Activated CD4-positive, CD25-positive, alpha-beta regulatory T cell treated with anti-CD3 and anti-CD28 coated beads, Interleukin-2, amount 50 U/mL, for 24 hours (primary cell): Measurements from ENCODE around the gene RNF141.

Experiments
- ATAC-seq, 2 donors: fragments of 150-1000 bp; cut with Tn5 transposase; one replicate each; pipeline ENCODE4 v1.10.0; 2021; ENCODE audit warnings: mild to moderate bottlenecking in 1 of 2, moderate library complexity in 1 of 2

Gene RNF141

GRCh38 chr11:10497371-10498021, 43.5 kb downstream of the RNF141 start:
- no peak for ATAC-seq

GRCh38 chr11:10496296-10496936, 44.6 kb downstream of the RNF141 start:
- no peak for ATAC-seq

GRCh38 chr11:10495464-10495786, 45.6 kb downstream of the RNF141 start:
- no peak for ATAC-seq

GRCh38 chr11:10494636-10495463, 46.1 kb downstream of the RNF141 start:
- ATAC-seq, result no peak

GRCh38 chr11:10493041-10493663, 47.8 kb downstream of the RNF141 start:
- ATAC-seq, result no peak

GRCh38 chr11:10492084-10492483, 48.9 kb downstream of the RNF141 start:
- ATAC-seq, result no peak

GRCh38 chr11:10490398-10491241, 50.4 kb downstream of the RNF141 start:
- no peak for ATAC-seq

- ATAC-seq, result peak; percentile 10 to 29
Measured at GRCh38 chr11:10490032-10490397, 51.0 kb downstream of the RNF141 start.

GRCh38 chr11:10488934-10489691, 51.9 kb downstream of the RNF141 start:
- peak; percentile 63 to 78 for ATAC-seq

- ATAC-seq, result peak; percentile 50 to 62
Measured at GRCh38 chr11:10488121-10488933, 52.7 kb downstream of the RNF141 start.

GRCh38 chr11:10487002-10487647, 53.9 kb downstream of the RNF141 start:
- no peak for ATAC-seq

GRCh38 chr11:10486161-10486840, 54.7 kb downstream of the RNF141 start:
- ATAC-seq, result no peak

GRCh38 chr11:10485646-10486045, 55.3 kb downstream of the RNF141 start:
- ATAC-seq, result no peak

GRCh38 chr11:10484461-10485180, 56.4 kb downstream of the RNF141 start:
- no peak for ATAC-seq

- ATAC-seq, result no peak
Measured at GRCh38 chr11:10483584-10483983, 57.4 kb downstream of the RNF141 start.

GRCh38 chr11:10483174-10483573, 57.8 kb downstream of the RNF141 start:
- ATAC-seq, result no peak

- ATAC-seq, result no peak
Measured at GRCh38 chr11:10481560-10482349, 59.2 kb downstream of the RNF141 start.

GRCh38 chr11:10480760-10481159, 60.2 kb downstream of the RNF141 start:
- ATAC-seq, result no peak
